ENCODE data around the gene ROMO1. TPM values are rescaled to one million over a fixed set of nuclear protein-coding genes. Genes with fewer than 3 reads are reported as not detected.
A peak's percentile ranks its signal among the peaks of the same experiment; 100 is the strongest.

The ROMO1 gene
- total and polyA plus RNA-seq, 4 experiments from 2014 or later, result 38.4 to 335 (median 158) TPM

- peaks cover 85% of the 10 kb centered on the region for H3K36me3 ChIP-seq (ENCODE audit: insufficient read depth, low read length)
- CTCF ChIA-PET (ENCODE audit: partially characterized antibody), result no interaction called here
- peaks cover 55 to 81% of the 10 kb centered on the region in 2 donors for H3K36me3 Mint-ChIP-seq
- H3K4me1 Mint-ChIP-seq, result peaks cover 36 to 71% (median 49%) of the 10 kb centered on the region in 4 donors
- peak overlapping the region in 4 of 8 donors; percentile 34 to 83 (median 55) for H3K4me3 Mint-ChIP-seq
- no peaks in the 10 kb centered on the region for H3K27me3 Mint-ChIP-seq
- H3K4me3 ChIP-seq (ENCODE audit: low read length in 2 of 2), result no peak overlapping the region
- intact Hi-C loops (cut with micrococcal nuclease), result loop anchor here (2.0 kb wide), 1 partner anchor 17 kb away; no protein-coding TSS in a partner anchor
- POLR2A ChIA-PET (ENCODE audit: partially characterized antibody), result interaction anchor here (1.0 to 9.4 kb wide), 5 partner anchors 10 to 68 kb away, joined by 3 to 102 read pairs (median 5); partner anchors contain the start of genes CPNE1, RBM12 and RBM39
- H3K9me3 ChIP-seq (ENCODE audit: control insufficient read depth in 1 of 2, low read length in 2 of 2), result no peaks in the 10 kb centered on the region
- peak overlapping the region in 5 of 7 donors; percentile 6 to 84 (median 77) for H3K27ac Mint-ChIP-seq
- H3K4me1 ChIP-seq (ENCODE audit: insufficient read depth, low read length), result peaks cover 78% of the 10 kb centered on the region
- no peaks in the 10 kb centered on the region for H3K27me3 ChIP-seq (ENCODE audit: insufficient read depth, low read length)
- no peaks in the 10 kb centered on the region for H3K9me3 Mint-ChIP-seq
- H3K27ac ChIP-seq (ENCODE audit: low read depth, low read length), result no peak overlapping the region
- peak in 3 of 5 donors; percentile 0 to 2 (median 2) for DNase-seq
These were observed 32.8 kb downstream of the ROMO1 start for GRCh38 chr20:35731862-35732643.

- intact Hi-C loops (cut with micrococcal nuclease), result no loop called here
- CTCF ChIA-PET (ENCODE audit: partially characterized antibody), result no interaction called here
These were observed 33.4 kb downstream of the ROMO1 start for GRCh38 chr20:35732644-35732982.

GRCh38 chr20:35734374-35734773 is 35.2 kb downstream of the ROMO1 start:
- H3K4me3 ChIP-seq (ENCODE audit: low read length in 2 of 2), result no peak overlapping the region
- H3K27me3 Mint-ChIP-seq, result no peaks in the 10 kb centered on the region
- no peaks in the 10 kb centered on the region for H3K9me3 Mint-ChIP-seq
- H3K27ac Mint-ChIP-seq, result peak overlapping the region in 6 of 7 donors; percentile 7 to 74 (median 54)
- H3K36me3 ChIP-seq (ENCODE audit: insufficient read depth, low read length), result peaks cover 86% of the 10 kb centered on the region
- H3K9me3 ChIP-seq (ENCODE audit: control insufficient read depth in 1 of 2, low read length in 2 of 2), result no peaks in the 10 kb centered on the region
- no peaks in the 10 kb centered on the region for H3K27me3 ChIP-seq (ENCODE audit: insufficient read depth, low read length)
- intact Hi-C loops (cut with micrococcal nuclease), result no loop called here
- H3K4me3 Mint-ChIP-seq, result peak overlapping the region; percentile 1 to 75 (median 68)
- H3K4me1 ChIP-seq (ENCODE audit: insufficient read depth, low read length), result peaks cover 100% of the 10 kb centered on the region
- peak overlapping the region; percentile 40 for H3K27ac ChIP-seq (ENCODE audit: low read depth, low read length)
- H3K4me1 Mint-ChIP-seq, result peaks cover 47 to 83% (median 60%) of the 10 kb centered on the region in 4 donors
- POLR2A ChIA-PET (ENCODE audit: partially characterized antibody), result interaction anchor here (0.8 to 12.3 kb wide), 6 partner anchors 7 to 106 kb away, joined by 3 to 1007 read pairs (median 4); partner anchors contain the start of genes NFS1, PHF20, RBM39 and ROMO1
- DNase-seq, result peak in 1 of 5 donors; percentile 2
- CTCF ChIA-PET (ENCODE audit: partially characterized antibody), result no interaction called here
- peaks cover 70 to 79% of the 10 kb centered on the region in 2 donors for H3K36me3 Mint-ChIP-seq

More at GRCh38 chr20:35732644-35732982, 33.4 kb downstream of the ROMO1 start:
- Mint-ChIP-seq H3K27ac (peak overlapping the region in 6 of 7 donors; percentile 29 to 74 (median 58)), H3K36me3 (peaks cover 55 to 78% of the 10 kb centered on the region in 2 donors), H3K27me3 (no peaks in the 10 kb centered on the region), H3K4me3 (peak overlapping the region in 6 of 8 donors; percentile 17 to 83 (median 53)), H3K4me1 (peaks cover 36 to 71% (median 49%) of the 10 kb centered on the region in 4 donors), H3K9me3 (no peaks in the 10 kb centered on the region)
- H3K4me1 ChIP-seq (ENCODE audit: insufficient read depth, low read length), result peaks cover 83% of the 10 kb centered on the region
- DNase-seq, result no peak
- no peaks in the 10 kb centered on the region for H3K27me3 ChIP-seq (ENCODE audit: insufficient read depth, low read length)
- peaks cover 80% of the 10 kb centered on the region for H3K36me3 ChIP-seq (ENCODE audit: insufficient read depth, low read length)
- H3K4me3 ChIP-seq (ENCODE audit: low read length in 2 of 2), result no peak overlapping the region
- no peaks in the 10 kb centered on the region for H3K9me3 ChIP-seq (ENCODE audit: control insufficient read depth in 1 of 2, low read length in 2 of 2)
- POLR2A ChIA-PET (ENCODE audit: partially characterized antibody), result interaction anchor here (0.9 to 9.4 kb wide), 4 partner anchors 9 to 36 kb away, joined by 3 to 102 read pairs (median 4); partner anchors contain the start of gene RBM39
- no peak overlapping the region for H3K27ac ChIP-seq (ENCODE audit: low read depth, low read length)

- Histone ChIP-seq H3K36me3 (ENCODE audit: insufficient read depth, low read length) (peaks cover 84% of the 10 kb centered on the region), H3K4me1 (ENCODE audit: insufficient read depth, low read length) (peaks cover 100% of the 10 kb centered on the region), H3K4me3 (ENCODE audit: low read length in 2 of 2) (no peak overlapping the region), H3K27me3 (ENCODE audit: insufficient read depth, low read length) (no peaks in the 10 kb centered on the region), H3K27ac (ENCODE audit: low read depth, low read length) (peak overlapping the region; percentile 40), H3K9me3 (ENCODE audit: control insufficient read depth in 1 of 2, low read length in 2 of 2) (no peaks in the 10 kb centered on the region)
- Mint-ChIP-seq H3K4me3 (peak overlapping the region in 7 of 8 donors; percentile 2 to 75 (median 68)), H3K36me3 (peaks cover 73 to 79% of the 10 kb centered on the region in 2 donors), H3K4me1 (peaks cover 47 to 83% (median 60%) of the 10 kb centered on the region in 4 donors), H3K9me3 (no peaks in the 10 kb centered on the region), H3K27me3 (no peaks in the 10 kb centered on the region), H3K27ac (peak overlapping the region in 4 of 7 donors; percentile 7 to 88 (median 70))
- POLR2A ChIA-PET (ENCODE audit: partially characterized antibody), result interaction anchor here (0.6 to 12.3 kb wide), 10 partner anchors 7 to 106 kb away, joined by 3 to 1007 read pairs (median 4); partner anchors contain the start of genes NFS1, PHF20, RBM39 and ROMO1
- CTCF ChIA-PET (ENCODE audit: partially characterized antibody), result interaction anchor here (1.0 kb wide), 1 partner anchor 117 kb away, joined by 3 read pairs; no protein-coding TSS in a partner anchor
- intact Hi-C loops (cut with micrococcal nuclease), result no loop called here
- peak in 1 of 5 donors; percentile 1 for DNase-seq
These were observed 35.8 kb downstream of the ROMO1 start for GRCh38 chr20:35734777-35735649.

GRCh38 chr20:35735826-35736470 is 36.7 kb downstream of the ROMO1 start:
- H3K4me1 ChIP-seq (ENCODE audit: insufficient read depth, low read length), result peaks cover 98% of the 10 kb centered on the region
- no peaks in the 10 kb centered on the region for H3K27me3 ChIP-seq (ENCODE audit: insufficient read depth, low read length)
- Mint-ChIP-seq H3K27ac (peak overlapping the region in 5 of 7 donors; percentile 43 to 88 (median 73)), H3K4me1 (peaks cover 48 to 81% (median 62%) of the 10 kb centered on the region in 4 donors), H3K27me3 (no peaks in the 10 kb centered on the region), H3K4me3 (peak overlapping the region; percentile 32 to 82 (median 64)), H3K9me3 (no peaks in the 10 kb centered on the region), H3K36me3 (peaks cover 74 to 80% of the 10 kb centered on the region in 2 donors)
- DNase-seq, result peak in 1 of 5 donors; percentile 10
- no peaks in the 10 kb centered on the region for H3K9me3 ChIP-seq (ENCODE audit: control insufficient read depth in 1 of 2, low read length in 2 of 2)
- CTCF ChIA-PET (ENCODE audit: partially characterized antibody), result interaction anchor here (1.0 kb wide), 1 partner anchor 117 kb away, joined by 3 read pairs; no protein-coding TSS in a partner anchor
- POLR2A ChIA-PET (ENCODE audit: partially characterized antibody), result interaction anchor here (0.7 to 12.3 kb wide), 3 partner anchors 6 to 43 kb away, joined by 3 to 1007 read pairs (median 102); partner anchors contain the start of genes PHF20 and RBM39
- H3K4me3 ChIP-seq (ENCODE audit: low read length in 2 of 2), result no peak overlapping the region
- peaks cover 82% of the 10 kb centered on the region for H3K36me3 ChIP-seq (ENCODE audit: insufficient read depth, low read length)
- intact Hi-C loops (cut with micrococcal nuclease), result no loop called here
- H3K27ac ChIP-seq (ENCODE audit: low read depth, low read length), result no peak overlapping the region

- POLR2A ChIA-PET (ENCODE audit: partially characterized antibody), result interaction anchor here (1.5 to 12.3 kb wide), 2 partner anchors 32 to 38 kb away, joined by 3 to 1007 read pairs; partner anchors contain the start of genes NFS1, PHF20 and ROMO1
- H3K4me1 ChIP-seq (ENCODE audit: insufficient read depth, low read length), result peaks cover 80% of the 10 kb centered on the region
These were observed 38.7 kb downstream of the ROMO1 start for GRCh38 chr20:35737865-35738333.

More at GRCh38 chr20:35737865-35738333, 38.7 kb downstream of the ROMO1 start:
- Mint-ChIP-seq H3K27me3 (peaks cover 0 to 3% of the 10 kb centered on the region in 2 donors), H3K4me1 (peaks cover 40 to 77% (median 55%) of the 10 kb centered on the region in 4 donors), H3K9me3 (peaks cover 0 to 6% (median 0%) of the 10 kb centered on the region in 8 donors), H3K27ac (peak overlapping the region; percentile 36 to 90 (median 70)), H3K36me3 (peaks cover 62 to 81% of the 10 kb centered on the region in 2 donors), H3K4me3 (peak overlapping the region in 7 of 8 donors; percentile 55 to 78 (median 72))
- Histone ChIP-seq H3K27me3 (ENCODE audit: insufficient read depth, low read length) (no peaks in the 10 kb centered on the region), H3K27ac (ENCODE audit: low read depth, low read length) (no peak overlapping the region), H3K4me3 (ENCODE audit: low read length in 2 of 2) (no peak overlapping the region), H3K36me3 (ENCODE audit: insufficient read depth, low read length) (peaks cover 64% of the 10 kb centered on the region), H3K9me3 (ENCODE audit: control insufficient read depth in 1 of 2, low read length in 2 of 2) (no peaks in the 10 kb centered on the region)
- CTCF ChIA-PET (ENCODE audit: partially characterized antibody), result no interaction called here
- intact Hi-C loops (cut with micrococcal nuclease), result loop anchor here (2.0 kb wide), 1 partner anchor 137 kb away; no protein-coding TSS in a partner anchor
- DNase-seq, result peak in 1 of 5 donors; percentile 1
